ENCODE results near the gene CXXC5.

The CXXC5 gene

DNA sequence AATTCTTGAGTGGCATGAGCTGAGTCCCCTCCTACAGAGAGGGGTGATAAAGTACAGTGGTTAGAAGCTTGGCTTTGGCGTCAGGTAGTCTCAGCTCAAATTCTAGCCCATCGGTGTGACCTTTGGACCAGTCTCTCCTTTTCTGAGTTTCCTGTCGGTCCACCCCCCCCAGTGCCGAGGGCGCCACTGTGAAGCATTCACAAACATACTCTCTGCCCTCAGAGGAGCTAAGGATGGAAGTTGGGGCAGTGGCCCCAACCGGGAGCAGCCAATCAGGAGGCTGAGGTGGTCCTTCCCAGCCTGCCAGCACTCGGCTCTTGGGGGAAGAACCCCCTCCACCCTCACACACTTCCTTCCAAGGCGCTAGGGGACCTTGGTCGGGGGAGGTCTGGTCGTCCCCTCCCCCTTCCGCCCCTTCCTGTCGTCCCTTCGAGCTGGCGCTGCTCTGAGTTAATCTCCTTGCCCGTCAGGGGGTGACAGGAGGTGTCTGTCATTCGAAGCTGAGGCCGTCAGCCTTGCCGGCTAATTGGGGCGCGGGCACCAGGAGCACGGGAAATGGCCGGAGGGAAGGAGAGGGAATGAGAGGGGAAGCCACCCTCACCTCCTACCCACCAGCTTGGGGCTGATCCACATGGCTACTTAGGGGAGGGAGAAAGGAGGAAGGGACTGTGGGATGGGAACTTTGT is 53.0 kb downstream of the CXXC5 start:
- H3K4me2 ChIP-seq = no peak overlapping the region
- H3K9ac ChIP-seq = no peak overlapping the region
- H3K79me2 ChIP-seq (ENCODE audit: insufficient read depth, low read depth) = no peaks in the 10 kb centered on the region
- no peaks in the 10 kb centered on the region for H3K27me3 ChIP-seq (ENCODE audit: insufficient read depth, low read depth)
- H4K20me1 ChIP-seq (ENCODE audit: insufficient read depth) = no peaks in the 10 kb centered on the region
- H3K4me1 ChIP-seq (ENCODE audit: low read depth, poor library complexity, severe bottlenecking) = peaks cover 6% of the 10 kb centered on the region
- TF ChIP-seq, protein P1, sequence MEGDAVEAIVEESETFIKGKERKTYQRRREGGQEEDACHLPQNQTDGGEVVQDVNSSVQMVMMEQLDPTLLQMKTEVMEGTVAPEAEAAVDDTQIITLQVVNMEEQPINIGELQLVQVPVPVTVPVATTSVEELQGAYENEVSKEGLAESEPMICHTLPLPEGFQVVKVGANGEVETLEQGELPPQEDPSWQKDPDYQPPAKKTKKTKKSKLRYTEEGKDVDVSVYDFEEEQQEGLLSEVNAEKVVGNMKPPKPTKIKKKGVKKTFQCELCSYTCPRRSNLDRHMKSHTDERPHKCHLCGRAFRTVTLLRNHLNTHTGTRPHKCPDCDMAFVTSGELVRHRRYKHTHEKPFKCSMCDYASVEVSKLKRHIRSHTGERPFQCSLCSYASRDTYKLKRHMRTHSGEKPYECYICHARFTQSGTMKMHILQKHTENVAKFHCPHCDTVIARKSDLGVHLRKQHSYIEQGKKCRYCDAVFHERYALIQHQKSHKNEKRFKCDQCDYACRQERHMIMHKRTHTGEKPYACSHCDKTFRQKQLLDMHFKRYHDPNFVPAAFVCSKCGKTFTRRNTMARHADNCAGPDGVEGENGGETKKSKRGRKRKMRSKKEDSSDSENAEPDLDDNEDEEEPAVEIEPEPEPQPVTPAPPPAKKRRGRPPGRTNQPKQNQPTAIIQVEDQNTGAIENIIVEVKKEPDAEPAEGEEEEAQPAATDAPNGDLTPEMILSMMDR (conservative IDR thresholded peaks at IDR 0.05; ENCODE audit: low read depth, low read length) = no peak
- no peaks in the 10 kb centered on the region for H3K36me3 ChIP-seq (ENCODE audit: insufficient read depth)
- H2AFZ ChIP-seq (ENCODE audit: low read depth) = no peak overlapping the region
- H3K27ac ChIP-seq = no peak overlapping the region
- no peak overlapping the region for H3K4me3 ChIP-seq (IDR thresholded peaks at IDR 0.05; ENCODE audit: insufficient read depth, low read depth, low read length)

DNA sequence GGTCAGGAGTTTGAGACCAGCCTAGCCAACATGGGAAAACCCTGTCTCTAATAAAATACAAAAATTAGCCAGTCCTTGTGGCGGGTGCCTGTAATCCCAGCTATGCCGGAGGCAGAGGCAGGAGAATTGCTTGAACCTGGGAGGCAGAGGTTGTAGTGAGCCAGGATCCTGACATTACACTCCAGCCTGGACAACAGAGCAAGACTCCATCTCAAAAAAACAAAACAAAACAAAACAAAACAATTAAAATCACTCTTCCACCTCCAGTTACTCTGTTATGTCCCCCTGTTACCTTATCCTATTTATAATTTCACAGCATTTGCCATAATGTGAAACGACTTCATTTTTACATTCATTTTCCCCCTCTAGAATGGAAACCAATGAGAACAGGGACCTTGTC is 54.4 kb downstream of the CXXC5 start:
- Histone ChIP-seq H3K27me3 (ENCODE audit: insufficient read depth, low read depth) (no peaks in the 10 kb centered on the region), H3K4me1 (ENCODE audit: low read depth, poor library complexity, severe bottlenecking) (peaks cover 6% of the 10 kb centered on the region), H3K9ac (no peak overlapping the region), H3K4me2 (no peak overlapping the region), H4K20me1 (ENCODE audit: insufficient read depth) (no peaks in the 10 kb centered on the region), H3K36me3 (ENCODE audit: insufficient read depth) (no peaks in the 10 kb centered on the region), H3K27ac (no peak overlapping the region), H3K79me2 (ENCODE audit: insufficient read depth, low read depth) (no peaks in the 10 kb centered on the region), H3K4me3 (IDR thresholded peaks at IDR 0.05; ENCODE audit: insufficient read depth, low read depth, low read length) (no peak overlapping the region), H2AFZ (ENCODE audit: low read depth) (no peak overlapping the region)
- TF ChIP-seq, protein P1 (conservative IDR thresholded peaks at IDR 0.05; ENCODE audit: low read depth, low read length) = no peak

DNA sequence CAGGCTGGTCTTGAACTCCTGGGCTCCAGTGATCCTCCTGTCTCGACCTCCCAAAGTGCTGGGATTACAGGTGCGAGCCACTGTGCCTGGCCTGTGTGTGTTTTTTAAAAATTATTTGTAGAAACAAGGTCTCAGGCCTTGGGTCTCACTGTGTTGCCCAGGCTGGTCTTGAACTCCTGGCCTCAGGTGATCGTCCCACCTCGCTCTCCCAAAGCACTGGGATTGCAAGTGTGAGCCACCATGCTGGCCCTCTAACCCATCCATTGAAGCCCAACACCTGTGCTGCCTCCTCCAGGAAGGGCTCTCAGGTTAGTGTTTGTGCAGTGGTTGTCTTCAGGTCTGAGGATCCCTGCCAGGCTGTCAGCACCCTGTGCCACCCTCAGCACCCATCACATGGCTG is 56.6 kb downstream of the CXXC5 start:
- Histone ChIP-seq H3K9ac (no peak overlapping the region), H2AFZ (ENCODE audit: low read depth) (no peak overlapping the region), H3K27me3 (ENCODE audit: insufficient read depth, low read depth) (no peaks in the 10 kb centered on the region), H4K20me1 (ENCODE audit: insufficient read depth) (no peaks in the 10 kb centered on the region), H3K4me3 (IDR thresholded peaks at IDR 0.05; ENCODE audit: insufficient read depth, low read depth, low read length) (no peak overlapping the region), H3K4me1 (ENCODE audit: low read depth, poor library complexity, severe bottlenecking) (no peaks in the 10 kb centered on the region), H3K4me2 (no peak overlapping the region), H3K79me2 (ENCODE audit: insufficient read depth, low read depth) (no peaks in the 10 kb centered on the region), H3K36me3 (ENCODE audit: insufficient read depth) (no peaks in the 10 kb centered on the region), H3K27ac (no peak overlapping the region)
- TF ChIP-seq, protein P1 (conservative IDR thresholded peaks at IDR 0.05; ENCODE audit: low read depth, low read length) = no peak

DNA sequence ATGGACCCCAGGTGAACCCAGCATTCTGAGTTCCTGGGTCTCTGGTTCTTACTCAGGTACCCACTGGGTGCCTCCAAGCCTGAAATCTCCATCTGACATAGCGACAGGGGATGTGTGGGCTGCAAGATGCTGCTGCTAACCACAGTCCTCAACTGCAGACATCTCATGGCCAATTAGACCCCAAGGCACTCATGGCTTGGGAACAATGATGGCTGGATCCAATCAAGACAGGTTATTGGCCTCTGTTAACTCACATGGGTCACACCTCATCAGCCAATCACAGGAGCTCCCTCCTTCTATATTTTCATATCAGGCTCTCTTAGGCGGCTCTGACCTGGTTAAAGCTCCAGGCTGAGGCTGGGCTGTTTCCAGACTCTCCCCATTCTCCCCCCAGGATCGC is 57.0 kb downstream of the CXXC5 start:
- H3K27me3 ChIP-seq (ENCODE audit: insufficient read depth, low read depth) = no peaks in the 10 kb centered on the region
- H3K4me1 ChIP-seq (ENCODE audit: low read depth, poor library complexity, severe bottlenecking) = peaks cover 2% of the 10 kb centered on the region
- TF ChIP-seq, protein P1 (conservative IDR thresholded peaks at IDR 0.05; ENCODE audit: low read depth, low read length) = no peak
- no peaks in the 10 kb centered on the region for H4K20me1 ChIP-seq (ENCODE audit: insufficient read depth)
- H3K4me2 ChIP-seq = no peak overlapping the region
- H3K79me2 ChIP-seq (ENCODE audit: insufficient read depth, low read depth) = no peaks in the 10 kb centered on the region
- H3K27ac ChIP-seq = no peak overlapping the region
- H3K36me3 ChIP-seq (ENCODE audit: insufficient read depth) = no peaks in the 10 kb centered on the region
- no peak overlapping the region for H3K4me3 ChIP-seq (IDR thresholded peaks at IDR 0.05; ENCODE audit: insufficient read depth, low read depth, low read length)
- no peak overlapping the region for H3K9ac ChIP-seq
- no peak overlapping the region for H2AFZ ChIP-seq (ENCODE audit: low read depth)

Data from KMS-11 (cell line).